Ramos (cell line): ENCODE data around the gene SLC38A3.
"Not testable (repeated sequence)": the region's sequence is repeated elsewhere in the genome, so short reads cannot be mapped to it uniquely, and the experiment has no call there.

Experiments used
- in situ Hi-C: fragments of 300-500 bp; cut with MboI; formaldehyde crosslinking; loops from one replicate; pipeline ENCODE4 v1.14.3; 2022; ENCODE audit warnings: low sequenced_read_pairs; ENCODE audit not compliant: unreplicated experiment

The SLC38A3 gene

GRCh38 chr3:50208677-50209344 is 3.7 kb downstream of the SLC38A3 start:
- in situ Hi-C loops, result no loop called here

- in situ Hi-C loops, result no loop called here
Measured at GRCh38 chr3:50210176-50210509, 5.1 kb downstream of the SLC38A3 start.

GRCh38 chr3:50210510-50211367 is 5.7 kb downstream of the SLC38A3 start:
- in situ Hi-C loops, result no loop called here

GRCh38 chr3:50211368-50211717 is 6.3 kb downstream of the SLC38A3 start:
- in situ Hi-C loops, result not testable (repeated sequence)

DNA sequence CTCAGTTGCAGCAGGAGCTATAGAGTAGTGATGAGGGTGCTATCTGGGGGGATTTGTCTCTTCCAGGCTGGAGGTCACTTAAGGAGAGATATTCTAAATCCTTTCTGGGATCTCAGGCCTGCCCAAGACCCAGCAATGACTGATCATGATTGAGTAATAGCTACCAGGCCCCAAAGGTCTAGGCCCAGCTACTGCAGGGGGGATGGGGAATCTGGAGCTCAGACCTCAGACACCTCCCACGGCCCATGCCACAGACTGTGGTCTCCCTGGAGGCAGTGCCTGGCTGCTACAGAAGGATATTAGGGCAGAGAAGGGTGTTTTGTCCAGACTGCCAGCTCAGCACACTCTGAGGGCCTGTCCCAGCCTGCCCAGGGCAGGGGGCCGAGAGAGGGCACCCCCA is 6.9 kb downstream of the SLC38A3 start:
- in situ Hi-C loops, result no loop called here

GRCh38 chr3:50212502-50212901 is 7.4 kb downstream of the SLC38A3 start:
- in situ Hi-C loops, result no loop called here

GRCh38 chr3:50212971-50213370 is 7.9 kb downstream of the SLC38A3 start:
- in situ Hi-C loops, result no loop called here

DNA sequence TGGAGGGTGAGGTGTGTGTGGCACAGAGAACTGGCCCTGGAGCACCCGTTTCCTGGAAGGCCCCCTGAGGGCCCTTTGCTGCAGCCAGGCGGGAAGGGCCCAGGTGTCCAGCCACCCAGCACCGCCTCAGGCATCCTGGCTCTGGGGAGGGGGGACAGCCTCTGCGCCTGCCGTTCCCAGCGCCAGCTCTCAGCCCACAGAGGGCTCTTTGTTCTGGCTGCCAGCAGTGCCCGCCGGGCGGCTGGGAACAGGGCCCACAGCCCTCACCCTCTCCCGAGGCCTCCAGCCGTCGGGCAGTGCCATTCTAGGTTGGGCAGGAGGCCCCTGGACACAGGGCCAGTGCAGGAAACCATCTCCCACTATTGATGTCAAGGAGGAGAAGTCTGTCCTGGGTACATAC is 8.3 kb downstream of the SLC38A3 start:
- in situ Hi-C loops, result no loop called here

DNA sequence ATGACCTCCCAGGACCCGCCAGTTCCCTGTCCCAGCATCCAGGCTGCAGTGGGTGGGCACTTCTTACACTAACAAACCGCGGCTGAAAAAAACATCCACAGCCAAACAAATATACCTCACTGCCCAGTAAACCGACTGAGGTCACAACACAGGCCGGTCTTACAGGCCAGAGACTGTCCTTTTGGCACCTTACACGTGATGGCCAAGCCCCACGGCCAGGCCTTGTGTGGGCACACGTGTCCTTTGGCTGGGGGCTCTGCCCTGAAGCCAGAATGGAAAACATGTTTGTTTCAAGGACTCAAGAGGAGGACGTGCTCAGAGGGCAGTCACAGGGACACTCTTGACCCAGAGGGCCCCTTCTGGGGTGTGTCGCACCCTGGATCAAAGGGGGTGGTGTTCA is 9.8 kb downstream of the SLC38A3 start:
- in situ Hi-C loops, result no loop called here

- in situ Hi-C loops, result no loop called here
Measured at GRCh38 chr3:50215529-50215928, 10.5 kb downstream of the SLC38A3 start.

DNA sequence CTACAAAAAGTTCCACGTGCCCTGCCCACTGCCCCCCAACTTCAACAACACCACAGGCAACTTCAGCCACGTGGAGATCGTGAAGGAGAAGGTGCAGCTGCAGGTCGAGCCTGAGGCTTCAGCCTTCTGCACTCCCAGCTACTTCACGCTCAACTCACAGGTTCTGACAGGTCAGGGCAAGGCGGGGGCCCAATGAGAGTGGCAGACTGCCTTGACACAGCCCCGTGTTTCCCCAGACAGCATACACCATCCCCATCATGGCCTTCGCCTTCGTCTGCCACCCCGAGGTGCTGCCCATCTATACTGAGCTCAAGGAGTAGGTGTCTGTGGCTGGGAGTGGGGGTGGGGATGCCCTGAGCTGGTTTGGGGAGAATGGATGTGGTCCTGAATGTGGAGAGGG is 12.6 kb downstream of the SLC38A3 start:
- in situ Hi-C loops, result no loop called here

GRCh38 chr3:50218448-50218847 is 13.4 kb downstream of the SLC38A3 start:
- in situ Hi-C loops, result no loop called here

GRCh38 chr3:50219285-50219684 is 14.2 kb downstream of the SLC38A3 start:
- in situ Hi-C loops, result no loop called here

- in situ Hi-C loops, result no loop called here
Measured at GRCh38 chr3:50220109-50220508, 15.0 kb downstream of the SLC38A3 start.

DNA sequence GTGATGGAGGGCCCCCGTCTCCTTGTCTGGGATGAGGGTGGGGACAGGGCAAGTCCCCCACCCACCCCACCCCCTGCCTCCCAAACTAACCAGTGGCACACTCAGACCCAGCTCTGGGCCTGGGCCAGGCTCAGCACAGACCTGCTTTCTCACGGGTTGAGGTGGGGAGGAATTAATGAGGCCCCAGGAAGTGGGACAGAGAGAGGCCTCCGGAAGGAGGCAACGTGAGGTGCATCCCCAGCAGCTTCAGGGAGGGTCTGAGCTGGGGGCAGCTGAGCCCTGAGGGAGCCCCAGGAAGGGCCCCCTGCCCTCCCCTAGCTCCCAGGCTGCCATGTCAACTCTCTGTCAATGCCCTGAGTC is 16.0 kb downstream of the SLC38A3 start:
- in situ Hi-C loops, result no loop called here

DNA sequence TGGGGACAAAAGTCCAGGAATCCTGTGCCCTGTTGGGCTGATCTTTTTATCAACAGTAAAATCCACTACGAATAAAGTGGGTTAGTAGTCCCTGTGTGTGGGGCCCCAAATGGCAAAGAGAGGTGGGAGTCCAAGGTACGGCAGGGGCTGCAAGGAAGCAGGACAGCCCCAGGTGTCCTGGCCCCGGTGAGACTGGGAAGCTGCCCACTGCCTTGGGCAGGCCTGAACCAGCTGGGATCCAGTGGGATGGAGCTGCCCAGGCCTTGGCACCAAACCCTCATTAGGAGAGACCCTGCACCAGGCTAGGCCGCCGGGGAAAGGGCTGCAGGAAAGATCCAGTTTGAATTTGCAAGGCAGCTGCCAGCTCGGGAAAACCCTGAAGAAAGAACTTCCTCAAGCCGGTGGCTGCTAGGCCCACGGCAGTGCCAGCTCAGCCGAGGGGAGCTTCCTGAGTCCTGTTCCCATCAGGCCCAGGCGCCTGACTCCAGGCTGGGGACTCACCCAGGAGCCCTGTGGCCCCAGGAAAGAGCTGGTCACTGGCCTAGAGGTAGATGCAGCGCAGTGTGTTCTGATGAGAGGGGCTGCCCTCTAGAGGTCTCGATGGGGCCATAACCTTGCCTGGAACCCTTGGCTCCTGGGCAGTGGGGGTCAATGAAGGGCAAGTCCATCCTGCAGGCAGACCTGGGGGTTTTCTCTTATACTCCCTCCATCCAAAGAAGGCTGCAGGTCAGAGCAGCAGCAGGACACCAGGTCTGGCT is 16.5 kb downstream of the SLC38A3 start:
- in situ Hi-C loops, result no loop called here

- in situ Hi-C loops, result no loop called here
Measured at GRCh38 chr3:50222169-50222528, 17.1 kb downstream of the SLC38A3 start.

DNA sequence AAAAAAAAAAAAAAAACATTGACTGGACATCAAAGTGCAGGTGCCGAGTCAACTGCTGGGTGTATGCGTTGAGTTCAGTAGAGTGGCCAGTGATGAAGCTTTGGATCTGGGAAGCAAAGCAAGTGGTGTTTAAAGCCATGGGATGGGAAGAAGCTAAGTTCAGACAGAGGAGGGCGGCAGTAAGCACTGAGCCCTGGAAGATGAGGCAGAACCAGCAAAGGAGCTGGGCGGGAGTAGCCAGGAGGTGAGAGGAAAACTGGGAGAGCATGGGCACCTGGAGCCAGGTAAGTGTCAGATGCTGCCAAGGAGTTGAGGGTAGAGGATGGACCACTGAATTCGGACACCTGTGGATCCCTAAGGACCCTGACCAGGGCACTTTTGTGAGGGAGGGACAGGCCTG is 19.6 kb downstream of the SLC38A3 start:
- in situ Hi-C loops, result no loop called here

DNA sequence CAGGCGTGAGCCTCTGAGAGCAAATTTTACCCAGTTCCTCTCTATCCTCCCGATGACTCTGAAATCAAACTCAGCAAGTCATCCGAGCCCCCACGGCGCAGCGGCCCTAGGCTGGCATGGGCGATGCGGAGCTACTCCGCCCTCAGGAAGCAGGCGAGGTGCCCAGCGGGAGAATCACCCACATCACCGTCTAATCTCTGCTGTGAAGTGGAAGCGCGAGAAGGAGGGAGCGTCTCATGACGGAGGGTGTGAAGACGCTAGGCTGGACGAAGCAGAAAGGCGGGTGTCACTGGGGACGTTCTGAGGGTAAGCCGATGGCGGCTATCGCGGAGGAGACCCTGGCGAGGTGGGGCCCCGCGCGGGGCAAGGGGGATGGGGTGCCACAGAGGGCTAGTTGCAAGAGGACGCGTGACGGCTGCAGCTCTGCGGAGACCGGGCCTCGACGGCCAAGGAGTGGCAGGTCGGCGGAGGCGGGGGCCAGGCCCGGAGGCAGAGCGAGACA is 21.9 kb downstream of the SLC38A3 start:
- in situ Hi-C loops, result no loop called here

- in situ Hi-C loops, result no loop called here
Measured at GRCh38 chr3:50227390-50228183, 22.5 kb downstream of the SLC38A3 start.
